ENCODE results near the gene SAMD8. TPM values are rescaled to one million over a fixed set of nuclear protein-coding genes. Genes with fewer than 3 reads are reported as not detected.

Gene SAMD8
- total and polyA plus RNA-seq, 2 donors (not counting 3 experiments of a cell fraction or from before 2014, with no cell fraction given) = 19.6 to 22.8 TPM

DNA sequence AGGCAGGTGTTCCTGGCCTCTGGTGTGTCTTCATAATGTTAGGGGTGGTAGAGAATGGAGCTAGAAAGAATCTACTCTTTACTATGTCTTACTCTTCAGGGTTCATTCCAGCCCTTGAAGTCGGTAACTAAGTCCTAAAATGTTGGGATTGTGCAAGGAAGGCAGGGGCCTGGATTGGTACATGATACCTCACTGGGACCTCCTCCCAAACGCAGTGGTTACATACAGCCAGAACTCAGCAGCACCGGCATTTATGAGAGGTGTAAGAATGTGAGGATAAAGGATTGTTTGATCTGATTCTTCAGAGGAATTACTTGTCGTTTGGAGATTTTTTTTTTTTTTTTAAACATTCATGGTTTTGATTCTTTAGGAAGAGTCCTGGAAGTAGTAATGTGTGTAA lies 117.4 kb downstream of the SAMD8 start:
- no peak for FAIRE-seq
- dilution Hi-C loops (cut with MboI; ENCODE audit: extremely low pct_ligation_motif_present, low sequenced_read_pairs) = no loop called here

GRCh38 chr10:75229971-75230370 lies 118.5 kb downstream of the SAMD8 start:
- dilution Hi-C loops (cut with MboI; ENCODE audit: extremely low pct_ligation_motif_present, low sequenced_read_pairs) = no loop called here
- no peaks in the 10 kb centered on the region for H3K27me3 ChIP-seq (ENCODE audit: control insufficient read depth in 2 of 2, insufficient read depth in 2 of 2, low read length in 2 of 2)
- H3K9me1 ChIP-seq (replicated peaks; ENCODE audit: control insufficient read depth, extremely low read depth, insufficient read depth, low read length) = no peaks in the 10 kb centered on the region
- FAIRE-seq (no peak), DNase-seq (ENCODE audit: low read depth, low spot score) (peak; percentile 50)
- no peak overlapping the region for H3K9ac ChIP-seq (replicated peaks; ENCODE audit: extremely low read depth, insufficient read depth, low read length)
- intact Hi-C loops (cut with micrococcal nuclease) = loop anchor here (1.0 to 5.0 kb wide), 8 partner anchors 20 to 1078 kb away; partner anchors contain the start of genes ADK, AP3M1, KAT6B and VDAC2
- peaks cover 10 to 13% of the 10 kb centered on the region in 2 experiments for H3K36me3 ChIP-seq (ENCODE audit: control insufficient read depth in 2 of 2, extremely low read depth in 1 of 2, insufficient read depth in 2 of 2, low read length in 2 of 2)
- no TSS peak for BruUV-seq (replicated peaks)
- ChIA-PET CTCF (interaction anchor here (0.6 to 4.6 kb wide), 22 partner anchors 8 to 1117 kb away, joined by 3 to 61 read pairs (median 4); partner anchors contain the start of genes SAMD8 and VDAC2), POLR2A (interaction anchor here (1.2 kb wide), 1 partner anchor 19 kb away, joined by 4 read pairs; no protein-coding TSS in a partner anchor)
- H3K79me2 ChIP-seq (ENCODE audit: control insufficient read depth, insufficient read depth, low read length) = peaks cover 38% of the 10 kb centered on the region
- H4K20me1 ChIP-seq (replicated peaks; ENCODE audit: control insufficient read depth, extremely low read depth, insufficient read depth, low read length) = no peaks in the 10 kb centered on the region
- H3K9me3 ChIP-seq (replicated peaks; ENCODE audit: control insufficient read depth, insufficient read depth, low read length) = no peaks in the 10 kb centered on the region
- H3K4me3 ChIP-seq (replicated peaks in 1 of 3; ENCODE audit: insufficient read depth in 1 of 3, low read depth in 1 of 3, low read length in 3 of 3) = no peak overlapping the region
- peaks cover 46% of the 10 kb centered on the region for H3K4me1 ChIP-seq (ENCODE audit: control insufficient read depth, extremely low read depth, insufficient read depth, low read length)
- H3K4me2 ChIP-seq (ENCODE audit: insufficient read depth, low read length) = peak overlapping the region; percentile 58
- no peak overlapping the region for H2AFZ ChIP-seq (ENCODE audit: low read depth, low read length)
- peak; percentile 39 for TF ChIP-seq FOS (IDR thresholded peaks at IDR 0.05; ENCODE audit: borderline replicate concordance, insufficient read depth, low read length)
- TF ChIP-seq MAX (IDR thresholded peaks at IDR 0.05; ENCODE audit: insufficient read depth, insufficient read length) = no peak
- H3K27ac ChIP-seq (ENCODE audit: insufficient read depth, low read depth, low read length) = peak overlapping the region; percentile 38

More for the DNA sequence above, 117.4 kb downstream of the SAMD8 start:
- no peak for DNase-seq (ENCODE audit: low read depth, low spot score)
- Histone ChIP-seq H3K4me2 (ENCODE audit: insufficient read depth, low read length) (no peak overlapping the region), H4K20me1 (replicated peaks; ENCODE audit: control insufficient read depth, extremely low read depth, insufficient read depth, low read length) (no peaks in the 10 kb centered on the region), H3K27me3 (ENCODE audit: control insufficient read depth in 2 of 2, insufficient read depth in 2 of 2, low read length in 2 of 2) (no peaks in the 10 kb centered on the region), H3K4me3 (replicated peaks in 1 of 3; ENCODE audit: insufficient read depth in 1 of 3, low read depth in 1 of 3, low read length in 3 of 3) (no peak overlapping the region), H3K9ac (replicated peaks; ENCODE audit: extremely low read depth, insufficient read depth, low read length) (no peak overlapping the region), H3K36me3 (ENCODE audit: control insufficient read depth in 2 of 2, extremely low read depth in 1 of 2, insufficient read depth in 2 of 2, low read length in 2 of 2) (peaks cover 12 to 15% of the 10 kb centered on the region in 2 experiments), H3K4me1 (ENCODE audit: control insufficient read depth, extremely low read depth, insufficient read depth, low read length) (peaks cover 51% of the 10 kb centered on the region), H3K27ac (ENCODE audit: insufficient read depth, low read depth, low read length) (peak overlapping the region; percentile 6), H3K79me2 (ENCODE audit: control insufficient read depth, insufficient read depth, low read length) (peaks cover 42% of the 10 kb centered on the region), H2AFZ (ENCODE audit: low read depth, low read length) (no peak overlapping the region), H3K9me1 (replicated peaks; ENCODE audit: control insufficient read depth, extremely low read depth, insufficient read depth, low read length) (no peaks in the 10 kb centered on the region), H3K9me3 (replicated peaks; ENCODE audit: control insufficient read depth, insufficient read depth, low read length) (no peaks in the 10 kb centered on the region)
- BruUV-seq (replicated peaks) = no TSS peak
- TF ChIP-seq MAX (IDR thresholded peaks at IDR 0.05; ENCODE audit: insufficient read depth, insufficient read length) (no peak), FOS (IDR thresholded peaks at IDR 0.05; ENCODE audit: borderline replicate concordance, insufficient read depth, low read length) (no peak), EZH2 (IDR thresholded peaks at IDR 0.05; ENCODE audit: borderline replicate concordance, low read depth, low read length, severe bottlenecking) (no peak), POLR2AphosphoS5 (IDR thresholded peaks at IDR 0.05; ENCODE audit: insufficient read depth, low read depth, low read length) (no peak)
- POLR2A ChIA-PET = no interaction called here
- CTCF ChIA-PET = interaction anchor here (4.6 kb wide), 1 partner anchor 41 kb away, joined by 61 read pairs; no protein-coding TSS in a partner anchor
- intact Hi-C loops (cut with micrococcal nuclease) = loop anchor here (5.0 kb wide), 2 partner anchors 102 to 402 kb away; partner anchors contain the start of gene KAT6B
